Measurements from ENCODE around the gene DPYD.

The DPYD gene

GRCh38 chr1:97711858-97712257 lies 209.0 kb downstream of the DPYD start:
- Histone ChIP-seq H3K79me2 (ENCODE audit: insufficient read depth, low read length) (no peaks in the 10 kb centered on the region), H3K9me3 (ENCODE audit: insufficient read depth, low read depth, low read length) (no peaks in the 10 kb centered on the region), H3K9ac (ENCODE audit: low read depth, low read length, poor library complexity, severe bottlenecking) (no peak overlapping the region), H2AFZ (ENCODE audit: low read length) (no peak overlapping the region), H3K27me3 (ENCODE audit: insufficient read depth, low read length, poor library complexity, severe bottlenecking) (no peaks in the 10 kb centered on the region), H3K9me2 (replicated peaks; ENCODE audit: low read depth, low read length) (no peaks in the 10 kb centered on the region; the same call in 1 of the 2 replicates), H3K36me3 (ENCODE audit: insufficient read depth, low read length) (0 out of 2 replicates have a peak, but pooled peaks cover 7% of the 10 kb centered on the region), H3K4me2 (ENCODE audit: low read depth, low read length, poor library complexity, severe bottlenecking) (no peak overlapping the region), H4K20me1 (ENCODE audit: insufficient read depth, low read length, poor library complexity, severe bottlenecking) (no peaks in the 10 kb centered on the region), H3K4me1 (ENCODE audit: insufficient read depth, low read length, poor library complexity, severe bottlenecking) (no peaks in the 10 kb centered on the region), H3K4me3 (ENCODE audit: low read length, poor library complexity, severe bottlenecking) (no peak overlapping the region), H3F3A (ENCODE audit: low read depth) (no peaks in the 10 kb centered on the region)
- TF ChIP-seq EZH2phosphoT487 (IDR thresholded peaks at IDR 0.05; ENCODE audit: borderline replicate concordance) (no peak), CTCF (conservative IDR thresholded peaks at IDR 0.05; ENCODE audit: low read length) (no peak)

- Histone ChIP-seq H3K4me2 (ENCODE audit: low read depth, low read length, poor library complexity, severe bottlenecking) (no peak overlapping the region), H3K79me2 (ENCODE audit: insufficient read depth, low read length) (no peaks in the 10 kb centered on the region), H3K27me3 (ENCODE audit: insufficient read depth, low read length, poor library complexity, severe bottlenecking) (no peaks in the 10 kb centered on the region), H4K20me1 (ENCODE audit: insufficient read depth, low read length, poor library complexity, severe bottlenecking) (no peaks in the 10 kb centered on the region), H2AFZ (ENCODE audit: low read length) (no peak overlapping the region), H3K4me1 (ENCODE audit: insufficient read depth, low read length, poor library complexity, severe bottlenecking) (no peaks in the 10 kb centered on the region), H3K36me3 (ENCODE audit: insufficient read depth, low read length) (peaks cover 5% of the 10 kb centered on the region; the same call in 1 of the 2 replicates), H3K9me3 (ENCODE audit: insufficient read depth, low read depth, low read length) (no peaks in the 10 kb centered on the region), H3K9me2 (replicated peaks; ENCODE audit: low read depth, low read length) (no peaks in the 10 kb centered on the region), H3K4me3 (ENCODE audit: low read length, poor library complexity, severe bottlenecking) (no peak overlapping the region), H3F3A (ENCODE audit: low read depth) (no peaks in the 10 kb centered on the region; the same call in 1 of the 2 replicates), H3K9ac (ENCODE audit: low read depth, low read length, poor library complexity, severe bottlenecking) (no peak overlapping the region)
- TF ChIP-seq EZH2phosphoT487 (IDR thresholded peaks at IDR 0.05; ENCODE audit: borderline replicate concordance) = no peak
- TF ChIP-seq CTCF (conservative IDR thresholded peaks at IDR 0.05; ENCODE audit: low read length) = no peak
These were observed 227.2 kb downstream of the DPYD start for GRCh38 chr1:97693601-97694000.

- Histone ChIP-seq H3K4me2 (ENCODE audit: low read depth, low read length, poor library complexity, severe bottlenecking) (no peak overlapping the region), H3K9me3 (ENCODE audit: insufficient read depth, low read depth, low read length) (no peaks in the 10 kb centered on the region), H3K4me3 (ENCODE audit: low read length, poor library complexity, severe bottlenecking) (no peak overlapping the region), H4K20me1 (ENCODE audit: insufficient read depth, low read length, poor library complexity, severe bottlenecking) (no peaks in the 10 kb centered on the region), H3F3A (ENCODE audit: low read depth) (no peaks in the 10 kb centered on the region; the same call in 1 of the 2 replicates), H3K4me1 (ENCODE audit: insufficient read depth, low read length, poor library complexity, severe bottlenecking) (no peaks in the 10 kb centered on the region), H2AFZ (ENCODE audit: low read length) (no peak overlapping the region), H3K9ac (ENCODE audit: low read depth, low read length, poor library complexity, severe bottlenecking) (no peak overlapping the region), H3K9me2 (replicated peaks; ENCODE audit: low read depth, low read length) (no peaks in the 10 kb centered on the region), H3K27me3 (ENCODE audit: insufficient read depth, low read length, poor library complexity, severe bottlenecking) (no peaks in the 10 kb centered on the region), H3K36me3 (ENCODE audit: insufficient read depth, low read length) (peaks cover 14% of the 10 kb centered on the region; the same call in 1 of the 2 replicates), H3K79me2 (ENCODE audit: insufficient read depth, low read length) (no peaks in the 10 kb centered on the region)
- TF ChIP-seq EZH2phosphoT487 (IDR thresholded peaks at IDR 0.05; ENCODE audit: borderline replicate concordance) = no peak
- no peak for TF ChIP-seq CTCF (conservative IDR thresholded peaks at IDR 0.05; ENCODE audit: low read length)
These were observed 229.5 kb downstream of the DPYD start for GRCh38 chr1:97691325-97691724.

Measured in Loucy (cell line).